ENCODE measurements around the gene SH3PXD2A. TPM values are rescaled to one million over a fixed set of nuclear protein-coding genes. Genes with fewer than 3 reads are reported as not detected.

Gene SH3PXD2A
- total RNA-seq, 2 donors from 2014 or later, result 7.8 to 10.2 TPM

GRCh38 chr10:103752680-103753248 lies 102.6 kb downstream of the SH3PXD2A start:
- Mint-ChIP-seq H3K4me1 (ENCODE audit: low read depth) (peaks cover 18% of the 10 kb centered on the region), H3K36me3 (ENCODE audit: insufficient read depth in 2 of 2) (no peaks in the 10 kb centered on the region), H3K9me3 (no peaks in the 10 kb centered on the region), H3K27ac (no peak overlapping the region), H3K4me3 (no peak overlapping the region), H3K27me3 (ENCODE audit: low read depth) (no peaks in the 10 kb centered on the region)
- DNase-seq (no peak), ATAC-seq (replicated peaks in 1 of 2) (no peak)

GRCh38 chr10:103751667-103752290 lies 103.6 kb downstream of the SH3PXD2A start:
- peaks cover 15% of the 10 kb centered on the region for H3K4me1 Mint-ChIP-seq (ENCODE audit: low read depth)
- H3K9me3 Mint-ChIP-seq, result no peaks in the 10 kb centered on the region
- no peak overlapping the region for H3K27ac Mint-ChIP-seq
- H3K4me3 Mint-ChIP-seq, result no peak overlapping the region
- no peaks in the 10 kb centered on the region for H3K36me3 Mint-ChIP-seq (ENCODE audit: insufficient read depth in 2 of 2)
- no peak for DNase-seq
- no peak for ATAC-seq (replicated peaks in 1 of 2)
- H3K27me3 Mint-ChIP-seq (ENCODE audit: low read depth), result no peaks in the 10 kb centered on the region

GRCh38 chr10:103750836-103751235 lies 104.5 kb downstream of the SH3PXD2A start:
- peaks cover 18% of the 10 kb centered on the region for H3K4me1 Mint-ChIP-seq (ENCODE audit: low read depth)
- no peaks in the 10 kb centered on the region for H3K27me3 Mint-ChIP-seq (ENCODE audit: low read depth)
- no peak overlapping the region for H3K27ac Mint-ChIP-seq
- DNase-seq, result no peak
- no peak overlapping the region for H3K4me3 Mint-ChIP-seq
- ATAC-seq (replicated peaks in 1 of 2), result no peak
- no peaks in the 10 kb centered on the region for H3K36me3 Mint-ChIP-seq (ENCODE audit: insufficient read depth in 2 of 2)
- no peaks in the 10 kb centered on the region for H3K9me3 Mint-ChIP-seq

- ATAC-seq (replicated peaks in 1 of 2) (no peak), DNase-seq (no peak)
- Mint-ChIP-seq H3K36me3 (ENCODE audit: insufficient read depth in 2 of 2) (no peaks in the 10 kb centered on the region), H3K9me3 (no peaks in the 10 kb centered on the region), H3K27me3 (ENCODE audit: low read depth) (no peaks in the 10 kb centered on the region), H3K4me3 (no peak overlapping the region), H3K4me1 (ENCODE audit: low read depth) (peaks cover 28% of the 10 kb centered on the region), H3K27ac (no peak overlapping the region)
Observed at GRCh38 chr10:103749779-103750178, 105.6 kb downstream of the SH3PXD2A start.

GRCh38 chr10:103748020-103748419 lies 107.4 kb downstream of the SH3PXD2A start:
- Mint-ChIP-seq H3K4me3 (peak overlapping the region in 1 of 2 donors; percentile 71), H3K36me3 (ENCODE audit: insufficient read depth in 2 of 2) (no peaks in the 10 kb centered on the region), H3K27me3 (ENCODE audit: low read depth) (no peaks in the 10 kb centered on the region), H3K27ac (peak overlapping the region; percentile 86), H3K9me3 (no peaks in the 10 kb centered on the region), H3K4me1 (ENCODE audit: low read depth) (peaks cover 40% of the 10 kb centered on the region)
- ATAC-seq (replicated peaks in 1 of 2), result peak; percentile 67 to 69
- DNase-seq, result peak; percentile 46 to 53

GRCh38 chr10:103747193-103747865 lies 108.0 kb downstream of the SH3PXD2A start:
- no peaks in the 10 kb centered on the region for H3K27me3 Mint-ChIP-seq (ENCODE audit: low read depth)
- no peaks in the 10 kb centered on the region for H3K36me3 Mint-ChIP-seq (ENCODE audit: insufficient read depth in 2 of 2)
- H3K4me3 Mint-ChIP-seq, result peak overlapping the region; percentile 44 to 76
- peaks cover 44% of the 10 kb centered on the region for H3K4me1 Mint-ChIP-seq (ENCODE audit: low read depth)
- ATAC-seq (replicated peaks in 1 of 2), result peak in 1 of 2 donors; percentile 7
- H3K27ac Mint-ChIP-seq, result peak overlapping the region; percentile 80
- DNase-seq, result peak in 1 of 2 donors; percentile 34
- H3K9me3 Mint-ChIP-seq, result no peaks in the 10 kb centered on the region

- DNase-seq (no peak), ATAC-seq (replicated peaks in 1 of 2) (no peak)
- no peak overlapping the region for H3K27ac Mint-ChIP-seq
- H3K9me3 Mint-ChIP-seq, result no peaks in the 10 kb centered on the region
- H3K4me1 Mint-ChIP-seq (ENCODE audit: low read depth), result peaks cover 44% of the 10 kb centered on the region
- peak overlapping the region; percentile 23 to 44 for H3K4me3 Mint-ChIP-seq
- H3K36me3 Mint-ChIP-seq (ENCODE audit: insufficient read depth in 2 of 2), result no peaks in the 10 kb centered on the region
- H3K27me3 Mint-ChIP-seq (ENCODE audit: low read depth), result no peaks in the 10 kb centered on the region
Observed at GRCh38 chr10:103746598-103746997, 108.8 kb downstream of the SH3PXD2A start.

GRCh38 chr10:103745341-103746247 lies 109.8 kb downstream of the SH3PXD2A start:
- H3K4me1 Mint-ChIP-seq (ENCODE audit: low read depth), result peaks cover 44% of the 10 kb centered on the region
- H3K27me3 Mint-ChIP-seq (ENCODE audit: low read depth), result no peaks in the 10 kb centered on the region
- DNase-seq (peak; percentile 72 to 78), ATAC-seq (replicated peaks in 1 of 2) (peak; percentile 79 to 80)
- H3K9me3 Mint-ChIP-seq, result no peaks in the 10 kb centered on the region
- H3K27ac Mint-ChIP-seq, result peak overlapping the region; percentile 87
- peak overlapping the region; percentile 67 to 71 for H3K4me3 Mint-ChIP-seq
- no peaks in the 10 kb centered on the region for H3K36me3 Mint-ChIP-seq (ENCODE audit: insufficient read depth in 2 of 2)

GRCh38 chr10:103742824-103743223 lies 112.6 kb downstream of the SH3PXD2A start:
- Mint-ChIP-seq H3K4me1 (ENCODE audit: low read depth) (peaks cover 40% of the 10 kb centered on the region), H3K4me3 (no peak overlapping the region), H3K36me3 (ENCODE audit: insufficient read depth in 2 of 2) (no peaks in the 10 kb centered on the region), H3K27me3 (ENCODE audit: low read depth) (no peaks in the 10 kb centered on the region), H3K27ac (no peak overlapping the region), H3K9me3 (no peaks in the 10 kb centered on the region)
- DNase-seq, result no peak
- no peak for ATAC-seq (replicated peaks in 1 of 2)

GRCh38 chr10:103740611-103741010 lies 114.8 kb downstream of the SH3PXD2A start:
- ATAC-seq (replicated peaks in 1 of 2), result no peak
- H3K27ac Mint-ChIP-seq, result no peak overlapping the region

GRCh38 chr10:103739039-103739764 lies 116.2 kb downstream of the SH3PXD2A start:
- Mint-ChIP-seq H3K27me3 (ENCODE audit: low read depth) (no peaks in the 10 kb centered on the region), H3K36me3 (ENCODE audit: insufficient read depth in 2 of 2) (no peaks in the 10 kb centered on the region), H3K4me3 (no peak overlapping the region), H3K9me3 (no peaks in the 10 kb centered on the region), H3K27ac (no peak overlapping the region), H3K4me1 (ENCODE audit: low read depth) (peaks cover 11% of the 10 kb centered on the region)
- no peak for DNase-seq
- no peak for ATAC-seq (replicated peaks in 1 of 2)

More at GRCh38 chr10:103740611-103741010, 114.8 kb downstream of the SH3PXD2A start:
- H3K4me1 Mint-ChIP-seq (ENCODE audit: low read depth), result peaks cover 23% of the 10 kb centered on the region
- no peaks in the 10 kb centered on the region for H3K27me3 Mint-ChIP-seq (ENCODE audit: low read depth)
- no peaks in the 10 kb centered on the region for H3K9me3 Mint-ChIP-seq
- no peaks in the 10 kb centered on the region for H3K36me3 Mint-ChIP-seq (ENCODE audit: insufficient read depth in 2 of 2)
- DNase-seq, result no peak
- no peak overlapping the region for H3K4me3 Mint-ChIP-seq

GRCh38 chr10:103737735-103738367 lies 117.5 kb downstream of the SH3PXD2A start:
- H3K27me3 Mint-ChIP-seq (ENCODE audit: low read depth), result no peaks in the 10 kb centered on the region
- H3K9me3 Mint-ChIP-seq, result no peaks in the 10 kb centered on the region
- ATAC-seq (replicated peaks in 1 of 2) (no peak), DNase-seq (no peak)
- no peak overlapping the region for H3K4me3 Mint-ChIP-seq
- no peak overlapping the region for H3K27ac Mint-ChIP-seq
- H3K36me3 Mint-ChIP-seq (ENCODE audit: insufficient read depth in 2 of 2), result no peaks in the 10 kb centered on the region
- H3K4me1 Mint-ChIP-seq (ENCODE audit: low read depth), result peaks cover 2% of the 10 kb centered on the region
